D341Med (cell line): ENCODE data around the gene STARD5.

Source experiments
- DNase-seq: peaks from one replicate; pipeline ENCODE4 v3.0.0; 2012; ENCODE audit warnings: low spot score

STARD5 gene

DNA sequence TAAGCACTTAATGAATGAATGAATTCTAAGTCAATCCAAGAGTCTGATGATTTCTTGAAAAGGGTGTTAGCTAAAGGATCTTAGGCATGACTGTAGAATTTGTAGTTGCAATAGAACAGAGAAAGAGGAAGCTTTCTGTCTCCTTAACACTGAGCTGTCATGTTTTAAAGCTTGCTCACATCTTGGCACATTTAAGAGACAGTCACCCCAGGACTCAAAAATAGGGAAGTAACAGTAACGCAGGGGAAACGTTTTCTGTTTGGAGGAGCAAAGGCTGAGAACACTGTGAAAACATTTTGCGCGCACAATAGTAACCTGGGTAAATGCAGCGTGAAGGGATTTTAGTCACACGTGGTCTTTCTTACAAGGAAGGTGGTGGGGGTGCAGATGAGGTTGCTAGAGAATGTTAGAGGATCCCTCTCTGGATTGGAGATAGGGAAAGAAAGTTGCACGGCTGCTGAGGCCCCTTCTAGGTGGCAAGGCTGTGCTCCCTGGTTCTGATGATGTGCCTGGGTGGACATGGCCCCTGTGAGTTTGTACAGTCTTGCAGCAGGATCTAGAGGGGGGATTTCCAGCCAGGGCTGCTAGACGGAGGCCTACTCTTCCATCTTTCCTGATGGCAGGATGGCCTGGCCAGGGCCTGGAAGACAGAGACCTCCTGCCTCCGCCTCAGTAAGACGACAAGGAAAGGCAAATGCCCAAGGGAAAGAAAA lies 12.0 kb downstream of the STARD5 start:
- DNase-seq = no peak

- DNase-seq = no peak
Measured at GRCh38 chr15:81310480-81310879, 13.5 kb downstream of the STARD5 start.

- DNase-seq = no peak
Measured at GRCh38 chr15:81309647-81310450, 14.1 kb downstream of the STARD5 start.

DNA sequence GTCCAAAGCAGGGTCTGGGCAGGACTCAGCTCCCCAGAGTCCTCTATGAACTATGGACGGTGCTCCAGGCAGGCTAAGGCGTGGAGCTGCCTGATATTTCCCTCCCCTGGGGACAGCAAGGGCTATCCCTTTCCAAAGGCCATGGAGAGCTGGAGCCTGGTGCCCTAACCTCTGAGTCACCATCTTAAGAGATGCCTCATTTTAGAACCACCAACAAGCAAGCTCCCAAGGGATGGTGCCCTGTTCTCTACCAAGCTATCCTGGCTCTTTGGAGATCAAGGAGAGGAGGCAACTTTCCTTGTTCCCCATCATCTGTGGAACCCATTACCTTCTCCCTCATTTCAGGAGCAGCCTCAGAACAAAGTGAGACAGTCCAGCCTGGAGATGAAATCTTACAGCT lies 15.7 kb downstream of the STARD5 start:
- DNase-seq = no peak

DNA sequence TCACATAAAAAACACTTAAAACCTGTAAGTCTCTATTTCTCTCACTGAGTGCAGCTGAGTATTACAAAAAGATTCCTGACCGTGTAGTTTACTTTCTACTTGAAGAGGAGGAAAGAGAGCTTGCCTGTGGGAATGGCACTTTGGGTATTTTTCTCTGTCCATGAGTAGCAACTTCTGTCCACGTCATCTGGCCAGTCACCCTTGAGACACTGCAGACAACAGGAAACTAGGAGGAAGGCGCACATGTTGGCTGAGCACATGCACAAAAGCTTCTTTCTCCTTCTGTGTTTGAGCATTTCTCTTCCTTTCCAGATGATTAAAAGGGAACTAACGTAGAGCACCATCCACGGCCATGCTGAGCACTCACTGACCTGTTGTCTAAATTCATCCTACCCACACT lies 19.7 kb downstream of the STARD5 start:
- no peak for DNase-seq

DNA sequence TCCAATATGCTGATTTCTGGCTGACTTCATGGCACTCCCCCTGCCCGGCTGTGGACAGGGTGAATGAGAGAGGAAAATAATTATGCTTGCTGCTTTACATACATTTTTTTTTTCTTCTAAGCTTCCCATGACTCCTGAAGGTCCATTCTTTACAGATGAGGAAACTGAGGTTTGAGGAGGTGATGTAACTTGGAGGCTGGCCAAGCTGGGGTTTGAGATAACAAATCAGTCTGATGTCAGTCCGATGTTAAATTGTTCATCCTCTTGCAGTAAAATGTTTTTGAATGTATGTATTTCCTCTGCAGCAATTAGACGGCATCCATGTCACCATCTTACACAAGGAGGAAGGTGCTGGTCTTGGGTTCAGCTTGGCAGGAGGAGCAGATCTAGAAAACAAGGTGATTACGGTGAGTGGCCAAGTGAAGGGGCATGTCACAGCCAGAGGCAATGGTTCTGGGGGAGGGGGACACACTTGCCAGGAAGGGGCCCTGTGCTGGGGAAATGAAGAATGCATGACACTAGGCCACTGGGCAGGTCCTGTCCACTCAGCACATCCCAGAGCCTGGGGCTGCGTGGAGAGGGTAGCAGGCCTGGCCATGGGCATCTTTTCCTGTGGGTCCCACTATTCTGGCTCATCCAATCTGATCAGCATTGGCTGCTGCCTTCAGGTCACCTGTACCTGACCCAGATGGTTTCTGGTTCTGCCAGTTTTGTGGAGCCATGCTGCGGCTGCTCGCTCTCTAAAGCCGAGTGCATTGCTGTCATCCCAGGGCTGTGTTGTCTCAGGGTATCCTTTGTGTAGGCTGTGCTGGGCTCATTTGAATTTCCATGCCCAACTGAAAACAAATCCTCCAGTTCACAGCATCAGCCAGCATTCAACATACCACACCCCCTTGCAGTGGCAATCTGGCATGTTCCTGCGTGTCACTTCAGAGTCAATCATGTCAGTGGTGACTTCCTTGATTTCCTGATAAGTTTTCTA lies 20.4 kb downstream of the STARD5 start:
- no peak for DNase-seq

DNA sequence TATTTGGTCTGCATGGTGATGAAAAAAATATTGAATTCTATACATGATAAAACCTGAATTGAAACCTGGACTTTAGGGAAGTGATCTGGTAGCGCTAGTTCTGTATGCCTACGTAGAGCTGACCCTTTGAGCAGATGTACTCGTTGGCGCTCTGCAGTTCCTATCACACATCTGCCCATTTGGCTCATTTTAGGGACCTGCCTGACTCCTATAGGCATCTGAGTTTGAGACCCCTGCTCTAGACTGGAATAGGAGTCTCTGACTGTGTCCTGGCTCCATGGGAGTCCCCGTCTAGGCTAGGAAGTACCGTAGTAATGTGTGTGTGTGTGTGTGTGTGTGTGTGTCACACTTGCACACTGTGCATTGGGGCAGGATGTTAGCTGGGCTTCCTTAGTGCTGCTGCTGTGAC lies 21.2 kb downstream of the STARD5 start:
- DNase-seq = no peak

DNA sequence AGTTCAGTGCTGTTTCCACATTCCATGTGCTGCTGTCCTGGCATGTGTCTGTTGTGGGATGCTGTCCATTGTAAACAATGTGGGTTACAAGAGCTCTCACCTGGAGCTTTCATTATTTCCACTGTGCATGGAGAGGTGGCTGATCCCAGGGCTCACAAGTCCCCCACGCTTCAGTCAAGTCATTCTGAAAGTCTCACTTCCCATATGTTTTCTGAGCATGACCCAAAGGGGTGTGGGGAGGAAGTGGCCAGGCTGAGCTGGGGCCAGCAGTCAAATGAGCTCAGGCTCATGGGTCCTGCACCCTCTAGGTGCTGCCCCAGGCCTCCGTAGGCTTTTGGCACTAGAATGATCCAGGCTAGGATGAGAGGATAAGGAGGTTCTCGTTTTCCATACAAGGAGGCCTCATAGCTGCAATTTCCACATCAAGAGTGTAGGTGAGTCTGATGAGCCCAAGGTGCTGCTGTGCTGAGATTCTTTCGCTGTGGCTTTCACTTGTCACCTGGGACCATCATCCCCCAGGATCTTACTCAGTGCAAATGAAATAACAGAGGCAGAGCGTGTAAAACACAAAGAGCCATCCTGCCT lies 22.0 kb downstream of the STARD5 start:
- no peak for DNase-seq

DNA sequence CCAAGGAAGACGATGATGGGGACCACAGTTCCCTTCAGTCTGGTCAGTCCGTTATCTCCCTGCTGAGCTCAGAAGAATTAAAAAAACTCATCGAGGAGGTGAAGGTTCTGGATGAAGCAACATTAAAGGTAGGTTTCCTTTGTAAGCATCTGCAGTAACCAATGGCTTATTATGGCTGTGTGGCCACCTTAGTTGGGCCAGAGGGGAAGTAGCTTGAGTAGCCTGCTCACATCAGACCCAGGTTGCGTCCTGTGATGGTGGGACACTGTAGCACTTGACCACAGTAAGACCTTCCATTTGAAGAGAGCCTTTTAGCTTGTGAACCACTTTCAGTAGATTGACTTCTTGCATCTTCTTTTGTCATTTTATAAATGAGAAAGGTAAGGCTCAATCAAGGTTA lies 22.6 kb downstream of the STARD5 start:
- DNase-seq = no peak

GRCh38 chr15:81299630-81300273 lies 24.2 kb downstream of the STARD5 start:
- no peak for DNase-seq

DNA sequence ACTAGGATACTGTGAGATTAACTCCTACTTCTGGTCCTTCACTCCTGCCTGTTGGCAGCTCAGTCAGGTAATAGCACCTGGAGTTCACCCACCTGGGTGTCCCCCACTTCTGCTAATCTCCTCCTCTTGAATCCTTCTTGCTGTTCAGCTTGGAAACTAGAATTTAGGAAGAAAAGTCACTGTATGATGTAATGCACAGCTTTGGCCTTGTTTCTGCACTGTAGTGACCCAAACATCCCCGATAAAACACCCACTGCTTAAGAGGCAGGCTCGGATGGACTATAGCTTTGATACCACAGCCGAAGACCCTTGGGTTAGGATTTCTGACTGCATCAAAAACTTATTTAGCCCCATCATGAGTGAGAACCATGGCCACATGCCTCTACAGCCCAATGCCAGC lies 24.8 kb downstream of the STARD5 start:
- no peak for DNase-seq

DNA sequence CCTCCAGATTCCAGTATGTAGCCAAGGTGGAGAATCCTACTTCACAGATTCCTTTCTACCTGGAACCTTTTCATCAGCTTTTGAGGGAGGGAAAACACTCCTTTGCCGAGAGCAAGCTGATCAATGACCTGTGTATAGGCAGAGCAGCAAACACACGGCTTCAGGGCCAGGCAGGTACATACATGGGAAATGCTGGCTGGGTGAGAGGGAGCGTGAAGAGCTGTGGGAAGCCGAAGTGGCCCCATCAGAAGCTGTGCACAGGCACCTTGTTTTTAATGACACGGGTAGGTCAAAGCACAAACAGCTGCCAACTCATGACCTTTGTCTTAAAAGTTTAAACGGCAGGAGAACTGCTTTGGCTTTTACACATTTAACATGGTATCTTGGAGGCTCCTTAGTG lies 25.3 kb downstream of the STARD5 start:
- DNase-seq = no peak

GRCh38 chr15:81297603-81298575 lies 26.1 kb downstream of the STARD5 start:
- no peak for DNase-seq

DNA sequence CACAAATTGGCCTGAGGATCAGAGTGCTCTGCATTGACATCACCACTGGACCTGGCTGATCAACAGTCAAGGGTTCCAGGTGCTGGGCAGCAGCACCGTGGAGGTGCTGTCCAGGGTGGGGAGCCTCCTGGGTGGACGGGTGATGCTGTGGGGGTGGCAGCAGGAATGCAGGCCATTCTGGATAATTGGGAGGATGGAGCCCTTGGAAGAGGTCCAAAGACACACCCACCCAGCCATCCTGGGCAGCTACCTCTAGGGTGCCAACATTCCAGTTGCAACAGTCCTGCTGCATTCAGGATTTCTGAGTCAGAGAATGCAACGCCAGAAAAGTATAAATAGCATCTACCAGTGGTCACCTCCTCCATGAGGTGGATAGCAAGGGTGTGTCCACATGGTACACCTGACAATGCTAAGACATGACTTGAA lies 26.8 kb downstream of the STARD5 start:
- no peak for DNase-seq

DNA sequence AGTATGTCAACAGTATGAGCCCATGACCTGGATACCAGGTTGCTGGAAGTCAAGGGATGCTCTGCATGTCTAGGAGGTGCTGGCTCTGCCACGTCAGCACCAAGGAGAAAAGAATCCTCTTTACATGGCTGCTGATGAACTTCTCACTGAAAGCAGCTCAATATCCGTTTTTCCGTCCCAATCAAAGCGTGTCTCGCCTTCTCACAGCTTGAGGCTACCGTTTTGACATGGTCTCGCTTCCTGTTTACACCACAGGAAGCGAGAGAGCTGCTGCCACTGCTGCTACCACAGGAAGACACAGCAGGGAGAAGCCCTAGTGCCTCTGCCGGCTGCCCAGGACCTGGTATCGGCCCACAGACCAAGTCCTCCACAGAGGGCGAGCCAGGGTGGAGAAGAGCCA lies 27.3 kb downstream of the STARD5 start:
- no peak for DNase-seq

DNA sequence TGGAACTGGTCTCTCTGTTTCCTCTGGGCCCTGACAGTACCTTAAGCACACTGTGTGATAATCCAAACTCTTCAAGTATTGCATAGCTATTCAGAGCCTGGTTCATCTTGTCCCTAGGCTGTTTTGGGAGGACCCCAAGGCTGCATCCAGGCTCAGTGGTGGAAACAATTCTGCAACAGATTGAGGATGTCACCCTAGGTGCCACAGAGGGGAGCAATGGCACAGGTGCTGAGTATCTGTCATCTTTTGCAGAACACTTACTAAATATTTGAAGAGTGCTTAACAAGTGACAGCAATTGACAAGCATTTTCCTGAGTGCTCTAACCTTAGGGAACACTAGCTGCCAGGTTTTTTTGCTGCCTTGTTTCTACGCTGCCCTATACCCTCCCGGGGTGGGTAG lies 27.8 kb downstream of the STARD5 start:
- DNase-seq = no peak

- no peak for DNase-seq
Measured at GRCh38 chr15:81295486-81296121, 28.3 kb downstream of the STARD5 start.

DNA sequence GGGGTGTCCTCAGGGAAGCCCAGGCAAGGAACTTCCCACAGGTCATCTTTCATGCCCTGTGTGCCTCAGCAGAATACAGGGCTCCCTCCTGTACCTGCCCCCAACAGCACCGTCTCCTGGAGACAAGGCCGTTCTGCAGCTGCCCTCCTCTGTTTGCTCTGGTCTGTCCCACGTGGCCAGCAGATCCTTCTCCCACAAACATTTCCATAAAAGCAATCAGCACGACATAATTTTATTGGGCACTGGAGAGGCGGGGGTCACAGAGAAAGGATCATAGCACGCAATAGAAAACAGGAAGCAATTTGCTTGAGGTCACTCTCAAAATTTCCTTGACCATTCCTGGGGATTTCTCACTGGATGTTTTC lies 29.4 kb downstream of the STARD5 start:
- DNase-seq = no peak

- DNase-seq = no peak
Measured at GRCh38 chr15:81293728-81294515, 30.0 kb downstream of the STARD5 start.
